HG03558 (cell line): ENCODE results near the gene BAD.

Experiments
- ATAC-seq: cut with Tn5 transposase; IDR thresholded peaks from one replicate; pipeline ENCODE4 v1.9.1; 2021; ENCODE audit warnings: moderate number of reproducible peaks; ENCODE audit not compliant: unreplicated experiment; ENCODE audit errors: extremely low read depth

BAD gene

DNA sequence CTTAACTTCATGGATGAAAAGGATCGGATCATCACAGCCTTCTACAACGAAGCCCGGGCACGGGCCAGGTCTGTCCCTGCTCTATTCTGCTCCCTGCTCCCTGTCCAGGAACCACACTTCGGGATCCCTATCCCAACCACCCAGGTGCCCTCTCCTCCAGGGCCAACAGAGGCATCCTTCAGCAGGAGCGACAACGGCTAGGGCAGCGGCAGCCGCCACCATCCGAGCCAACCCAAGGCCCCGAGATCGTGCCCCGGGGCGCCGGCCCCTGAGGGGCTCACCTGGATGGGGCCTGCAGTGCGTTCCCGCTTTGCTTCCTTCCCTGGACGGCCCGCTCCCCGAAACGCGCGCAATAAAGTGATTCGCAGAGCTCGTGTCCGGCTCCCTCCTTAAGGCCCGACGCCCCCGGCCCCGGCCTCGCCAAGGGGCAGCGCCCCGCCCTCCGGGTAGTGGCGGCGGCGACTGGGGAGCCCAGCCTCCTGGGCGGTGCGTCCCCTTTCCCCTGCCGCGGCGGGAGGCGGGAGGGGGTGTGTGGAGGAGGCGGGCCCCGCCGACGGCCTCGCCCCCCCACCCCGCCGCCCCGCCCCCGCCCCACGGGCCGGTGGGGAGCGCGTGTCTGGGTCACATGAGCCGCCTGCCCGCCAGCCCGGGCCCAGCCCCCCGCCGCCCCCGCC lies 50.4 kb downstream of the BAD start, which contains the start of gene VEGFB:
Gene VEGFB, plus strand, starts transcription at position 672 of the 674 bp plus-strand sequence. CDS start 250 bp downstream, outside the sequence.
- ATAC-seq = no peak

DNA sequence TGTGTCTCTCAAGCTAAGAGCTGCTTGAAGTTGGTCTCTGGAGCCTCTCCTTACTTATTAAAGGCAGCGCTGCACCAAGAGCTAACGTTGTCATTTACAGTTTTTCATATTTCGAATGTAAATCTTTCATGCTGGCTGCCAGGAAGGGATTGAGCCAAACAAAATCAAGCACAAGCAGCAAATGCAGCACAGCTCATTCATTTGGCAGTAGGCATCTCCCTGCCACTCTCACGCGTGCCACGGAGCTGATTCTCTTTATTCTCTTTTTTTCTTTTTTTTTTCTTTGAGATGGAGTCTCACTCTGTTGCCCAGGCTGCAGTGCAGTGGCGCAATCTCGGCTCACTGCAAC lies 51.5 kb downstream of the BAD start:
- no peak for ATAC-seq

GRCh38 chr11:64232182-64232966 lies 52.1 kb downstream of the BAD start:
- ATAC-seq = no peak

DNA sequence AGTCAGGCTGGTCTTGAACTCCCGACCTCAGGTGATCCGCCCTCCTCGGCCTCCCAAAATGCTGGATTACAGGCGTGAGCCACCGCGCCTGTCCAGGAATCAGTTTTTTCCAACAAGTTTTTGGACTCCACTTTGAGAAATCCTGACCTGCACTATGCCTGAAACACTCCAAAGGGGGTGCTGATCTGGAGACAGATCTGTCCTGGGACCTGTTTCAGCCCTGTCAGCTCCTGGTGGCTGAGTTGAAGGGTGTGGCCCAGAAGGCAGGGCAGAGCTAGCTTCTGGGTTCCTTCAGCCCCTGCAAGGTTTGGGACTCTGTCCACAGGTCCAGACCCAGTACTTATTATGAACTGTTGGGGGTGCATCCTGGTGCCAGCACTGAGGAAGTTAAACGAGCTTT lies 52.9 kb downstream of the BAD start:
- ATAC-seq = no peak

DNA sequence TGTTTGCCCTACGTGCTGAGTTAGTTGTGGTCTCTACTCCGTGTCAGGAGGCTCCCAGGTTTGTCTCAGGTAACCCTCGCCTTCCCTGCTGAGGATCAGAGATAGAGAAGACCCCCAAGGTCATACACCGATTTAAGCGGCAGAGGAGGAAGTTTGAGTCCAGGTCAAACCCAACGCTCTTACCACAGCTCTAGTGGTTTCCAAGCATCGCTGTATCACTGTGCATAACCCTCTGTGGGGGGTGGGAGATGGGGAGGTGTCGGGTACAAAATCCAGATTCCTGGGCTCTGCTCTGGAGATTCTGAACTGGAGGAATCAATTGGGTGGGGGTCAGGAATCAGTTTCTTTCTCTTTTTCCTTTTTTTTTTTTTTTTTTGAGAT lies 53.5 kb downstream of the BAD start:
- ATAC-seq = no peak

DNA sequence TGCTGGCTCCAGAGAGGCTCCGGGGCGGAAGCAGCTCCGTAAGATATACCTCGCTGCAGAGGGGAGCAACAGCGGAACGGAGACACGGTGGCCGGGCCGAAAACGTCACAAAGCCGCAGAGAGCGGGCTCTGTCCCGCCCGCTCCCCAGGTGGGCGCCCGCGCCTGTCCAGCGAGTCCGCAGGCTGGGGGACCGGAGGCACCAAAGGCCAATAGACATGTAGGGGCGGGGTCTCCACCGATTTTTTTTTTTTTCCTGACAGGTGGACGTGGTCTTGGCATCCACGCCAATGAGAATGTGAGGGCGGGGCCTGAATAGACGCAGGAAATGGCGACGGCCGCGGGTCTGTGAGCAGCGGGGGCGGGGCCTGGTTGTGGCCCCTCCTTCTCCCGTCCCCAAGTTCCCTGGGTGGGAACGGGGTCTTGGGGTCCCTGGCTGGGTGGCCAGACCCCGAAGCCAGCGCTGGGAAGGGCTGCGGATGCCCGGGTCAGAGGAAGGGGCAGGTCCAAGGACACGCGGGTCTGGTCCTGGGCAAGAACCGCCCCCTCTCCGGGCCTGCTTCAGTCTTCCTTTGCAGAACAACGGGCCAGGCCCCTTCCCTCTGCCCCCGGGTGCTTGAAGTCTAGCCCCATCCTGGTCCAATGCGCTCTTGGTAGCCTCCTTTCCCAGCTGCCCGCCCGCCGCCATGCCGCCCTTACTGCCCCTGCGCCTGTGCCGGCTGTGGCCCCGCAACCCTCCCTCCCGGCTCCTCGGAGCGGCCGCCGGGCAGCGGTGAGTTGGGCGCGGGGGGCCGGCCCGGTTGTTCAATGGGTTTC lies 54.1 kb downstream of the BAD start, which contains the start of gene DNAJC4:
Gene DNAJC4, plus strand, starts transcription at position 378 of the 814 bp plus-strand sequence. Its CDS starts 307 bp downstream, at position 685.
- ATAC-seq = no peak

- no peak for ATAC-seq
Observed at GRCh38 chr11:64229744-64230170, 54.7 kb downstream of the BAD start.

- no peak for ATAC-seq
Observed at GRCh38 chr11:64229090-64229743, 55.2 kb downstream of the BAD start.

GRCh38 chr11:64227405-64227956 lies 57.0 kb downstream of the BAD start:
- no peak for ATAC-seq

DNA sequence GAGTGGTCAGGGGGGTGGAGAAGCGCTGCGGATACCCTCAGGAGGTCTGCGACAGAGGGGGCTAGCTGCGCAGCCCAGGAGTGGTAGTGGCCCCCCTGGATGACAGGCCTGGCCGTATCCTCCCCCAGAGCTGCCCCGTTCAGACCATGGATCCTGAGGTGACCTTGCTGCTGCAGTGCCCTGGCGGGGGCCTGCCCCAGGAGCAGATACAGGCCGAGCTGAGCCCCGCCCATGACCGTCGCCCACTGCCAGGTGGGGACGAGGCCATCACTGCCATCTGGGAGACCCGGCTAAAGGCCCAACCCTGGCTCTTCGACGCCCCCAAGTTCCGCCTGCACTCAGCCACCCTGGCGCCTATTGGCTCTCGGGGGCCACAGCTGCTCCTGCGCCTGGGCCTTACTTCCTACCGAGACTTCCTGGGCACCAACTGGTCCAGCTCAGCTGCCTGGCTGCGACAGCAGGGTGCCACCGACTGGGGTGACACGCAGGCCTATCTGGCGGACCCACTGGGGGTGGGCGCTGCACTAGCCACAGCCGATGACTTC lies 57.9 kb downstream of the BAD start:
- no peak for ATAC-seq

DNA sequence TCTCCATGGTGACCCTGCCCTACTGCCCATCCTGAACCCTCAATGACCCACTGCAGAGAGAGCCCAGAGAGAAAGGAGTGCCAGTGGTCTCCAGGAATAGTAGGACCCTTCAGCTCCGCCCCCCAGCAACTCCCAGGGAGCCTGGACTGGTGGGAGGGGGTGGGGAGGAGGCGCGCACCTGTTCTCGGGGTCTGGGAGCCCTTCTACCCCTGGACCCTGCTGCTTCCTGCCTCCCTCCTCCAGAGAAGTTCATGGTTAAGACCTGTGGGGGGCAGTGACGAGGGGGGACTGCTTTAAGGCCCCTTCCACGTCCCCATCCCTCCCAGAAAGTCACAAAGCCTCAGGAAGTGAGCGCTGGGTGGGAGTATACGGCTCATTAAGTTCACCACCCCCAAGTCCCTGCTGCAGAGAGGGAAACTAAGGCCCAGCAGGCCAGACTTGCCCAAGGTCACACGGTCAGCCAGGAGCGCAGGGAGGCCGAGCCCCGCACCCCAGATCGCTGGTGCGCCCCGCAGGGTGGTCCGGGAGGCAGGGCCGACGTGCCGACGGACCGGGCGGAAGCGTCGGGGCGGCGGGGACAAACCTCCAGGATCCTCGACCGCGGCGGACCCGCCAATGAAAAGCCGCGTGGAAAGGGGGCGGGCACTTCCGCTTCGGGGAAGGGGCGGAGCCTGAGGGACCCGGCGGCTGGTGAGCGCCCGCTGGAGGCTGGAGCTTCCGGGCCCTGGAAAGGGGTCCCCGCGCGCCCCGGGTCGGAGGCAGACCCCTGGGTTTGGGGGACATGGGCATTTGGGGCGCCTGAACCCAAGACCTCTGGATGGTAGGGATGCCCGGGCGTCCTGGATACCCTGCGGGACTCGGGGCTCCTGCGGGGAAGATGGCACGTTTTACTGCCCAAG lies 58.6 kb downstream of the BAD start, which contains the start of the genes NUDT22 and TRPT1:
Gene NUDT22, plus strand, starts transcription at position 667 of the 899 bp plus-strand sequence. CDS start 379 bp downstream, outside the sequence.
Gene TRPT1, minus strand, starts transcription at position 579 of the 899 bp plus-strand sequence. Its CDS starts 326 bp downstream, at position 253.
- no peak for ATAC-seq

DNA sequence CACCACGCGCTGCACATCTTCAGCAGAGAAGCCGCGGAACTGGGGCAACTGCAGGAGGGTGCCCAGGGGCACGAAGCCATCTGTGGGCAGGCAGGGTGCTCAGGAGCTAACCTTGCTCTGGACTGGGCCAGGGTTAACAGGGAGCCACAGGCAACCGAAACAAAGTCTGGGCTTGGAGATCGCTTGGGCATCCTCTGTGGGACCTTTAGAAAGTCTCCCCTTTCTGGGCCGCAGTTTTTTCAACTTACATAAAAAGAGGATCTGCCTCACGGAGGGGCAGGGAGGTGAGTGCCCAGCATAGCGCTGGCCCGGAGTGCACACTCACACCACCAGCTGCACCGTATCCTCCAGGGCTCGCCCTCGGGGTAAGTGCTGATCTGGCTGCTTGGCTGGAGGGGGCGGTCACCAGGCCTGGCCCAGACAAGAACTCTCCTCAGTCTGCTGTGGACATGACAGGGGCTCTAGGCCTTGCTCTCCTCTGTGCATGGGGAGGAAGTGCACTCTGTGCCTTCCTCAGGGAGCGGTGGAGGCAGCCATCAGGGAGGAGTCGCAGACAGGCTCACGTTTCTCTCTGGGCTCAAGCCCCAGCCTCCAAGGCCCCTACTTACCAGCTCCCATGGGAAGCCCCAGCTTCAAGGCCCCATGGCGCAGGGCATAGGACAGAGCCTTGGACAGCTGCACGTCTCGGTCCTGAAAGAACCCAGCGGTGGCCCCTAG lies 59.4 kb downstream of the BAD start:
- ATAC-seq = no peak

GRCh38 chr11:64224151-64224890 lies 60.1 kb downstream of the BAD start:
- no peak for ATAC-seq

- ATAC-seq = no peak
Observed at GRCh38 chr11:64223001-64223651, 61.3 kb downstream of the BAD start.

DNA sequence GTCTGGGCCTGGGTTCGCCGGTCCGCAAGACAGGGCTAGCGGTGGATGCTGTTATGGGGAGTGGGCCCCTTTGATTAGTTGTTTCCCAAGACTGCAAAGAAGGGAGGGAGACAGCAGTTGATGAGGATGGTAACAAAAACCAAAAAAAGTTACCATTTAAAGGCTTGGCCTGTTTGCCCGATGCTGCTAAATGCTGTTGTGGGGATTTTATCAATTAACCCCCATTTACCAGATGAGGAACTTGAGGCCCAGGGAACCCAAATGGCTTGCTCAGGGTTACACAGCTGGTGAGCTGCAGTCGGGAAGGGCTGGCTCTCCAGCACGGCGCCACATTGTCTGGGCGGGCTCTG lies 61.8 kb downstream of the BAD start:
- no peak for ATAC-seq

DNA sequence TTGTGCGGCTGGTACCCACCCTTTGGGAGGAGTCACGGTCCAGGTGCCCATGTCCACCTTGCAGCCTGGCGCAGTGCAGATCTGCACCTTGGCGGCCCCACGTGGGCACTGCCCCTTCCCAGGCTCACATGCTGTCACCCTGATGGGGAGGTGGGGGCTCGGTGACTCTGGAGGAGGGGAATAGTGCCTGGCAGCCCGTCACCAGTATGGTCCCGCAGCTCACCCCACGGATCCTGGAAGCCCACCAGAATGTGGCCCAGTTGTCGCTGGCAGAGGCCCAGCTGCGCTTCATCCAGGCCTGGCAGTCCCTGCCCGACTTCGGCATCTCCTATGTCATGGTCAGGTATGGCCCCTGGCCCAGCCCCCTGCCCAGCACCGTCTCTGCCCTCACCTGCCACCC lies 63.7 kb downstream of the BAD start:
- no peak for ATAC-seq

GRCh38 chr11:64220271-64220670 lies 64.2 kb downstream of the BAD start:
- ATAC-seq = no peak
